ENCODE data around the gene JSRP1.
A peak's percentile ranks its signal among the peaks of the same experiment; 100 is the strongest.

The JSRP1 gene

GRCh38 chr19:2246014-2246620 lies 10.1 kb downstream of the JSRP1 start:
- DNase-seq = no peak

GRCh38 chr19:2245273-2245672 lies 10.9 kb downstream of the JSRP1 start:
- no peak for DNase-seq

- DNase-seq = no peak
Observed at GRCh38 chr19:2244486-2244885, 11.7 kb downstream of the JSRP1 start.

GRCh38 chr19:2244125-2244411 lies 12.1 kb downstream of the JSRP1 start:
- no peak for DNase-seq

- no peak for DNase-seq
Observed at GRCh38 chr19:2243274-2244124, 12.7 kb downstream of the JSRP1 start.

GRCh38 chr19:2242816-2243215 lies 13.4 kb downstream of the JSRP1 start:
- DNase-seq = no peak

- DNase-seq = no peak
Observed at GRCh38 chr19:2242092-2242537, 14.1 kb downstream of the JSRP1 start.

GRCh38 chr19:2240881-2241760 lies 15.1 kb downstream of the JSRP1 start:
- no peak for DNase-seq

GRCh38 chr19:2239771-2240770 lies 16.1 kb downstream of the JSRP1 start:
- peak; percentile 24 to 38 for DNase-seq

- peak; percentile 42 to 46 for DNase-seq
Observed at GRCh38 chr19:2239173-2239572, 17.0 kb downstream of the JSRP1 start.

- no peak for DNase-seq
Observed at GRCh38 chr19:2237869-2238153, 18.4 kb downstream of the JSRP1 start.

GRCh38 chr19:2237051-2237868 lies 19.0 kb downstream of the JSRP1 start:
- no peak for DNase-seq

- peak; percentile 95 to 99 for DNase-seq
Observed at GRCh38 chr19:2236314-2237050, 19.7 kb downstream of the JSRP1 start, which contains the start of the genes PLEKHJ1 and SF3A2. TSS of gene PLEKHJ1 (minus strand) at chr19:2236329. CDS start at chr19:2236248, 81 bp downstream. TSS of gene SF3A2 (plus strand) at chr19:2236824. CDS start at chr19:2243419, 6,595 bp downstream.

GRCh38 chr19:2236064-2236313 lies 20.2 kb downstream of the JSRP1 start:
- DNase-seq = no peak

- peak in 1 of 2 donors; percentile 16 for DNase-seq
Observed at GRCh38 chr19:2235381-2236063, 20.7 kb downstream of the JSRP1 start.

GRCh38 chr19:2234996-2235380 lies 21.2 kb downstream of the JSRP1 start:
- DNase-seq = peak; percentile 34 to 46

- DNase-seq = no peak
Observed at GRCh38 chr19:2233601-2234280, 22.5 kb downstream of the JSRP1 start.

- DNase-seq = no peak
Observed at GRCh38 chr19:2232286-2233151, 23.7 kb downstream of the JSRP1 start.

Measured in inflammatory macrophage treated with lipopolysaccharide for 1 hour (primary cell).